Sigmoid colon (tissue), 4 donors: ENCODE measurements around the gene UBE2Q2.

Source experiments
- CTCF ChIP-seq, 4 experiments: fragments of 450-650 bp in 3 of 4; fragments of 200-600 bp in 1 of 4; IDR thresholded peaks; one replicate each; pipeline ENCODE4 v1.5.1; 2016 to 2019; ENCODE audit warnings: antibody characterized with exemption in 4 of 4, mild to moderate bottlenecking in 3 of 4, moderate library complexity in 2 of 4
- POLR2A ChIP-seq, 2 donors: fragments of 450-650 bp; IDR thresholded peaks; one replicate each; pipeline ENCODE4 v1.6.1; 2016; ENCODE audit warnings: antibody characterized with exemption in 2 of 2, mild to moderate bottlenecking in 2 of 2, moderate library complexity in 2 of 2
- POLR2AphosphoS5 ChIP-seq, 4 donors: sonication (generic); formaldehyde crosslinking; IDR thresholded peaks; one replicate each; pipeline ENCODE4 v1.6.1; 2017; ENCODE audit warnings: antibody characterized with exemption in 4 of 4

- TF ChIP-seq POLR2AphosphoS5 (IDR thresholded peaks at IDR 0.05) (no peak), CTCF (IDR thresholded peaks at IDR 0.05) (no peak), POLR2A (IDR thresholded peaks at IDR 0.05) (no peak)
These were observed 76.8 kb downstream of the UBE2Q2 start for GRCh38 chr15:75920079-75920478.
